RPMI8226 (cell line): ENCODE measurements around the gene GPR31.
A peak's percentile ranks its signal among the peaks of the same experiment; 100 is the strongest.

ENCODE experiments used
- DNase-seq: peaks from one replicate; pipeline ENCODE4 v3.0.0-alpha.2; 2015

Gene GPR31

DNA sequence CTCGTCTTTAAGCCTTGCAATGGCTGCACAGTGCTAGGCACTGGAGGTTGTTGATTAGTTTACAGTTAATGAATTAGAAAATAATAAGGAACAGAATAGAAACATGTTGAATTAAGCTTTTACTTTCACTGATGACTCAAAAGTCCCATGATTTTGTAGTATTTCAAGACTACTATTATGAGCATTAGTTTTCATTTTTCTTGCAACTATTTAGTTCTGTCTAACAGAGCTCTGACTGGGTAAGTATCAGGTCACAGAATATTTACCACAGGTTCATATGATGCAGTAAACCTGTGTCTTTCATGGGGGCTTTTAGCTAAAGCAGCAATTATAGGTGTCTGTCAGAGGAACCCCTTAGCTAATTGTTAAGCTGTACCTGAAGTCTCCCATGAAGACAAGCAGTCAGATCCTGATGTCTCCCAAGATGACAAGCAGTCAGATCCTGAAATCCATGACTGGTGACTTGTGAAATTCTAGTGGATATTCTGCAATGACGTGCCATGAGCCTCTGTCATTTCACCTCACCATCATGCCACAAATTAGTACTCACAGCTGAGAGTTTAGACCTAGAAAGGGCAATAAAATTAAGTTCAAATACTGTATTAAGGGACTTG is 8.2 kb upstream of the GPR31 start:
- DNase-seq = no peak

DNA sequence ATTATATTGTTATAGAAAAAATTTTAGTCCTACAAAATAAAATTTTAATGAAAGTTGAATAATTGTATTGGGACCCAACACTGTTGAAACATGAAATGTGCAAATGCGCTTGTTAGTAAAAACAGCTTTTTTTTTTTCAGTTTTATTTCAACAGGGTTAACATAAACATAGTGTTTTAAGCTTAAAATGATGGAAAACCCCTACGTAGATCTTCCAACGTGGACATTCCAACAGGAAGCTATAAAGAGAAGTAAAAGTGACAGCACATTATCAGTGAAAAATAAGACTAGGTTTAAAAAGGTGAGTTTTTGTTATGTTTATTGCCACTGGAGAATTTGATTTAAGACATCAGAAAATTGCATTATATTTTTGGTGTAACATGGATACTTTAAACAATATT is 6.5 kb upstream of the GPR31 start:
- no peak for DNase-seq

DNA sequence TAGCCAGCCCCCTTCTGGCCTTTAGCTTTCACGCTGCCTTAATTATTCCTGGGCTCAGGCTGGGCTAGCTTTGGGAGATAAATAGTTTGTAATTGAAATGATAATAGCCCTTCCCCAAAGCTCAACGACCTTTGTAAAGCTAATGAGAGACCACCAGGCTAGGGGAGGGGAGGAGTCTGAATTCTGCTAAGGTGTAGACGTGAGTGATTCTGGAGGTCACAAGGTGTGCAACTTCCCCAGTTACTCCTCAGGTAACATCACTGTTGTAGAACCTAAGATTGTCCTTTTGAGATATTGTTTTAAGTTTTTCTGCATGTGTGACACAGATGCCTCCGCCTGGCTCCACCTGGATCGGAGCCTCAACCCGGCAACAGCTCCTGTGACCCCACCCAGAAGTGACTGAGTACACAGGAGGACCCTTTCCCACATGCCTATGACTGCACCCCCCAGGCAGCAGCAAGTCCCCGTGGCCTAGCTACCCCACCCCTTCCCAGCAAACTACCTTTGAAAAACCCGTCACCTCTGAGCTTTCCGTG is 5.8 kb upstream of the GPR31 start:
- no peak for DNase-seq

DNA sequence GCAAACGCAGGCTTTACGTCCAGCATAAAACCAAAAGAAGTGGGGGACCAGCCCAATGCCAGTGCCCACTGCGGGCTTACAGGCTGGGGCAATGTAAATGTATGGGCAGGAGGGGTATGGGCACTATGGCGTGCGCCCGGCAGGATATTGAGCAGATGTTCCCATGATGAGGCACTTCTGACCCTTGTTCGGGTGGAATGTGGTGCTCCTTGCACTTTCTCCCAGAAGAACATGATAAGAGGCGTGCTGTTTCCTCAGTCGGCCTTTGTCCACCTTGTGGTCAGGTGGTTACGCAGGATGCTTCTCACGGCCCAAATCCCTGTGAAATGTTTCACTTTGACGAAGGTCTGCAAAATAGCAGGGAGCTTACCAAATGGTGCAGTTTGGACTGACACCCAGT is 4.8 kb upstream of the GPR31 start:
- DNase-seq = no peak

DNA sequence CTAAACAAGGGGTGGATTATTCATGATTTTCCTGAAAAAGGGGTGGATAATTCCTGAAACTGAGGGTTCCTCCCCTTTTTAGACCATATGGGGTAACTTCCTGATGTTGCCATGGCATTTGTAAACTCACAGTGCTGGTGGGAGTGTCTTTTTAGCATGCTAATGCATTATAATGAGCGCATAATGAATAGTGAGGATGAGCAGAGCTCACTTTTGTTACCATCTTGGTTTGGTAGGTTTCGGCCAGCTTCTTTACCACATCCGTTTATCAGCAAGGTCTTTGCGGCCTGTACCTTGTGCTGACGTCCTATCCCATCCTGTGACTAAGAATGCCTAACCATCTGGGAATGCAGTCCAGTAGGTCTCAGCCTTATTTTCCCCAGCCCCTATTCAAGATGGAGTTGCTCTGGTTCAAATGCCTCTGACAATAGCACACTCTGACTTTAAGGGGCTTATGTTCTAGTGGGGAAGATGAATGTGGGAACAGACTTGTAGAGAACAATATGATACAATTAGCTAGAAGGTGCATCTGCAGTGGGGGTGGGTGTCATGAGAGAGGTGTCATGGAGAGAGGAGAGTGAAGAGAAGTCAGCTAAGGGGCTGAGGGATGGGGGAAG is 4.2 kb upstream of the GPR31 start:
- no peak for DNase-seq

DNA sequence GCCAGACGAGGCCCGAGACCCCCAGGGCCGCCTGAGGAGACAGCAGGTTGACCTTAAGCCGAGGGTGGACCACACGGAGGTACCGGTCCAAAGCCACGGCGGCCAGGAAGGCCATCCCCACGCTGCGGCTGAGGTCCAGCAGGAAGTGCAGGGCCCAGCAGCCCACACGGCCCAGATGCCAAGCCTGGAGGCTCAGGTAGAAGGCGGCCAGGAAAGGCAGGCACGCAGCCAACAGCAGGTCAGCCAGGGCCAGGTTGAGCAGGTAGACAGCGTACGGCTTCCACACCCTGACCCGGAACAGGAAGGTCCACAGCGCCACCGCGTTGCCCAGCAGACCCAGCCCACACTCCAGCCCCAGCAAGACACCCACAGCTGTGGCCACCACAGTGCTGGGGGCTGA is 366 bp downstream of the GPR31 start:
- no peak for DNase-seq

DNA sequence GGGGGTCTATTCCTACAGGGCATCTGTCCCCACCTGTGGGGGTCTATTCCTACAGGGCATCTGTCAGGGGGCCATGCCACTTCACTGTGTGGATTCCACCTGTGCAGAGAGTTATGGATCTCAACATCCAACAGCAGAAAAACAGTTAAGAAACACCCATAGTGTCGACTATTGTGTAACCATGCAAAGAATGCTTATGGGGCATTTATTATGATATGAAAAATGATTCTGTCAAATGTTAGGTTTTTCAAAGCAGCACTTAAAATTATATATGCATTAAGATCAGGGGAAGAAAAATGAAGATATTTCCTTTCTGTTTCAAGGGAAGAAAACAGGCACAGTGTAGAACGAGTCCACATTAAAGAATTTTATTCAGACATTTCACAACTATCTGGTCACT is 2.9 kb downstream of the GPR31 start:
- DNase-seq = no peak

DNA sequence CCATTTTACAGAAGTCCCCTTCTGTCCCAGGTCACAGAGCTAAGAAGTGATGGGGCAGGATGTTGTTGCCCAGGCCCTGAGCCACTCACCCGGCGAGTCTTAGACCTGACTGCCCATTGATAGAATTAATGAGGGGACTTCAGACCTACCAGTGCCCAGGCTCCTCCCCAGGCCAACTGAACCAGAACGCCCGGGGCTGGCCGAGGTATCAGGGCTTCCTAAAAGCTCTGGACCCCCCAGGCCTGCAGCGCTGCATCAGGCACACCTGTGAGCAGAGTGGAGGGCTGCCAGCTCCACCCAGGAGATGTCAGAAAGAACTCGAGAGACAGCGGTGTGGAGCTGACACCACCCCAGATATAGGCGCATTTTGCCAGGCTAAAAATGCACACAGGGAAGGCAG is 3.5 kb downstream of the GPR31 start:
- DNase-seq = no peak

DNA sequence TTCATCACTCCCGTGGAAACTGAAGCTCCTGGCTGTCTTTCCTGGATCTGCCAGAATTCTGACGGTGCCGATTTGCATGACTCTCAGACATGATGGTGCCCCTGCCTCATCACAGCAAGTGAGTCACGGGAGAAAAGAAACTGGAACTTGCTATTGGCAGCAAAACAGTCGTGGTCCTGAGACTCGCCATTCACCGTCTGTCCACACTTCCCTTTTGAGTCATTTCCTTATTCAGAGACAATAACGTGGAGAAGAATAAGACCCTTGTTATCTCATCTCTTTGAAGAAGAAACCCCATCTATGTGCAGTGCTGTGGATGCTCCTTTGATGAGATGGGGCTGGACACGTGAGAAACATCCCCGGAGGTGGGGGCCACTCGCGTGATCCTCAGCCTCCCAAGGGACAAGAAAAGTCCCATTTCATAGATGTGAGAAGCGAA is 4.2 kb downstream of the GPR31 start:
- DNase-seq = peak; percentile 40

DNA sequence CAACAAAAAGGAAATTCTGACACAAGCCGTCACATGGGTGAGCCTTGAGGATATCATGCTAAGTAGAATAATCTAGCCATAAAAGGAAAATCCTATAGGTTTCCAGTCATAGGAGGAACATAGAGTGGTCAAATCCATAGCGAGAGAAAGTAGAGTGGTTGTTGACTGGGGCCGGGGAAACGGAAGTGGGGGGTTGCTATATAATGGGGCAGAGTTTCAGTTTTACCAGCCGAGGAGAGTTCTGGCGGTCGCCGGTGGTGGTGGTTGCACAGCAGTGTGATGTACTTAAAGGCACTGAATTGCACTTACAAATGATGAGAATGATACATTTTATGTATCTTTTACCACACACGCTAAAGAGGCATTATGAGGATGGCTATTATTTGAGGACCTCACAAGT is 4.9 kb downstream of the GPR31 start:
- peak; percentile 21 for DNase-seq

DNA sequence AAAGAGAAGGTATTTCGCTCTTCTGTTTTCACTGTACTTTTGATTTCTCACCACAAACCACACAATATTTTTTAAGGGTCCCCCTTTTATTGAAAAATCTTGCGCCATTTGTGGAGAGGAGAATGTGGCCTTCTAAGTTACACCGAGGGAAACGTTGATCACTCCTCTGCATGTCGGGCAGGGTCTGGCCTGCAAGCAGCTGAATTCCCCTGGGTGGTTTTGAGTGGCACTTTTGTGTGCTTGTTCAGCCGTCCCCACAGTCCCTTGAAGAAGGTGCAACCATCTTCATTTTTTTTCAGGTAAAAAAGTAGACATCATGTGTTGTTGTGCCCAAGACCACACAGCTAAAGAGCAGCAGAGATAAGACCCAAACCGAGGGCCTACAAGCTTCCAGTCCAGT is 6.1 kb downstream of the GPR31 start:
- DNase-seq = no peak

DNA sequence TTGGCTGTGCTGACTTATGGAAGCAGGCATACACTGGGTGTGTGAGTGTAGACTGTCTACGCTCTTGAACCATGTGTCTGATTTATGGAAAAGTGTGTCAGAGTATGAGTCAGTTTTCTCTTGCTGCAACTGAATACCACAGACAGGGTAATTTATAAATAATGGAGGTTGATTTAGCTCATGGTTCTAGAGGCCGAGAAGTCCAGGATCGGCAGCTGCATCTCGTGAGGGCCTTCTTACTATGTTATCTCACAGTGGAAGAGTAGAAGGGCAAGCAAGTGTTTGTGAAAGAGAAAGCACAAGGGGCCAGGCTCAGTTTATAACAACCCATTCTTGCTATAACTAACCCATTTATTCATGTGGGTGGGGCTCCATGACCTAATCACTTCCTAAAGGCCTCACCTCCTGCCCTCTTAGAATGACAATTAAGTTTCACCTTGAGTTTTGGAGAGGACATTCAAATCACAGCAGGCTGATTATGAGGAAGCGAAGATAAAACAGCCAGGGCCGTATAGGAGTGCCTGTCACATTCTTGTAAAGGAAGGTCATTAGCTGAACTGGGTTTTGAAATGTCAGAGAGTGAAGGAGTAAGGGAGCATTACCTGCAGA is 6.7 kb downstream of the GPR31 start:
- DNase-seq = no peak

DNA sequence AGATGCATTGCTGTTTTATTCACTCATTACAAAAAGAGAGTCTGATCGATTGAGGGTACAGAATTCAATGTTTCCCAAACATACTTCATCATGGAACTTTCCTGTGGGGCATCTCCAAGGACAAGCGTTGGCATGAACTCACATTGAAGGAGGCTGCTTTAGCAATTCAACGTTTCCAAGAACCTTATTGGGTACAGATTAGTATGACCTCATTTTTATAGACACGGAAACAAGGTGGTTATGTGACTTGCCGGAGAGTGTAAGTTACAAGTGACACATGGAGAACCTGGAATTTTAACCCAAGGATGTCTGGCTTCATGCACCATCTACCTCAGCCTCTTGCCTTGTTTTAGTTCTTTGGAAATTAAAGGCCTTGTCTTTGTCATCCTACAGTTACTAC is 8.8 kb downstream of the GPR31 start:
- DNase-seq = no peak

DNA sequence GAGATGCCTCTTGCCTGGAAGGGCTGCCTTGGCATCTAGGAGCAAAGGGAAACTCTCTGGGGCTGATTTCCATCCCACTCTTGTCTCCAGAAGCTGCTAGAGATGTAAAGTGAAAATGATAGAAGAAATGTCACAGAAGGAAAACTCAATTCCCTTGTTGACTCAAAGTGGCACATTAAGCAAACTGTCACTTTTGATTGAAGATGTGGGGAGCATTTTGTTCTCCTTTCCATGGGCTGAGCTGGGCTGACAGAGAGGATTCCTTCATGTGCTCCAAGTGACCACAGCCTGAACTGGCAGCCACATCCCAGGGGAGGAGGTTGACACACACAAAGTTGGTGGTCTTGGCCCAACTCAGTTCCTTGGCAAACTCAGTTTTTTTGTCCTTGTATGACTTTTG is 9.8 kb downstream of the GPR31 start:
- no peak for DNase-seq

DNA sequence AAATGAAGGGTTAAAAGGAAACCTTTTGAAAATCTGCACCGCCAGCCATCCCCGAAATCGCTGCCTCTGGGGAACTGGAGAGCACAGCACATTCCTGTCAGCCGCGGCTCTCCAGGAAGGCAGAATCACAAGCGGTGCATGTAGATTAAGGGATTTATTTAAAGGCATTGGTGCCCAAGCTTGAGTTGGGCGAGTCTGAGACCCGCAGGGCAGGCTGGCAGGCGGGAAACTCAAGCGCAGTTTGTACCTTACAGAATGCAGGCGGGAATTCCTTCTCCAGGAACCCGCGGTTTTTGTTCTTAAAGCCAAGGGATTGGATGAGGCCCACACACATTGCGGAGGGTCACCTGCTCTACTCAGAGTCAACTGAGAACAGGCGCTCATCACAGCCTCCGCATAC is 10.8 kb downstream of the GPR31 start:
- peak; percentile 20 for DNase-seq

DNA sequence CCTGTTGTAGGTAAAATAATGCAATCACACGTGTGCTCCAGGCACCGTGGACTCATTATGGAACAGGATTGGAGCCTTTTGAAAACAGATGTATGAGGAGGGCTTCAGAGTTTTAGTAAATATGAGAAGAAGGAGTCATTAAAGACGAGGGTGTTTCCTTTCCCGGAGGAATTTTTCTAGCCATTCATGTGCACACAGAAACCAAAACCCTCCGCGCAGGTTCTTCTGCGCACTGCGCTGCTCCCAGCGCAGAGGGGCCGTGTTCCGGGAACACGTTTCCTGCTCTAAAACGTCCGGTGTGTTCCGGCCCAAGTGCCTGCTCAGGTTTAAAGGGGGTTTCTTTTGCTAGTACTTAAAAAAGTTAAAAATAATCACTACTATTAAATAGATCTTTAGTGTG is 11.6 kb downstream of the GPR31 start:
- DNase-seq = peak; percentile 50

DNA sequence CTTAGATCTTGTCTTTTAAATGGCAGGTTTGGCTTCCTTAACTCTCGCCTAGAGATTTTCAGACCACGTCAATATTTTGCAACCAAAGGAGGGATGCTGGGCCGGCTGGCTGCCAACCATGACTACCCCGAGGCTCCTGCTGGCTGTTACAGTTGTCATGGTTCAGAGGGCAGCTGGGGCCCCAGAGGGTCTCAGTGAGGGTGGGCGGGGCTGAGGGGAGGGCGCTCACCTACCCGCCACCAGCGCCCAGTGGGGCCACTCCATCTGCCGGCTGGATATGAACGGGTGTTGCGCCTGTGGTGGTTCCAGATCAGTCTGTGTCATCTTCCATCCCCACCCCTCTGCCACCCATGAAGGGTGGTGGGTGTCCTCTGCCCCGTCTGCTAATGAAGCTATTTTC is 12.3 kb downstream of the GPR31 start:
- DNase-seq = no peak

DNA sequence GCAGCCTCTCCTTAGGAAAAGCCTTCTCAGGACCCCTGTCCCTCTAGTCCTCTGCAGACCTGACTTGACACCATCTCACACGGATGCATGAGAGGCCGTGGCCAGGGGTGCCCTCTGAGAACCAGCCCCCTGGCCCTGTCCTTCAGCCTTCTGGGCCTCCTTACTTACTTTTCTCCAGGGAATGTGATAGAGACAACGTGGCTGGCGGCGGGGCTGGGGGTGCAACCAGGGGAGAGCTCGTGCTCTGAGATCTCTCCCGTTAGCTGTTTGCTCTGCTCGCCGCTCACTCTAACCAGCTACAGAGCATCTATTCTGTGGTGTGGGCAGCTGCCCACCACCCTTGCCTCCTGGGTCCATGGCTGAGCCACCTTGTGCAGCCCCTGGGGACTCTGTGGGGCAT is 14.7 kb downstream of the GPR31 start:
- no peak for DNase-seq

DNA sequence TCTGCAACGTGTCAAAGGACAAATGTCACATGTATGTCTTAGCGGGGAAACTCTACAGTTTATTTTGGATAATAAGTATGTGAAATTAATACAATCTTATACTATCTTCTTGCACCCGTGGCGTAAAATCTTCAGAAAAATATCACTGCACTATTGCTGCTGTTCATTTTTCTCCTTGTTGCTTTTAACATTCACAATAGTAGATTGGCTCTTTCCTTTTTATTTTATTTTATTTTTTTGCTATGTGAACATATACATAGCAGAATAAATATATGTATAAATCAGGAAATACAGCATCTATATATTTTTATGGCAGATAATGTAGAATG is 15.4 kb downstream of the GPR31 start:
- DNase-seq = no peak

DNA sequence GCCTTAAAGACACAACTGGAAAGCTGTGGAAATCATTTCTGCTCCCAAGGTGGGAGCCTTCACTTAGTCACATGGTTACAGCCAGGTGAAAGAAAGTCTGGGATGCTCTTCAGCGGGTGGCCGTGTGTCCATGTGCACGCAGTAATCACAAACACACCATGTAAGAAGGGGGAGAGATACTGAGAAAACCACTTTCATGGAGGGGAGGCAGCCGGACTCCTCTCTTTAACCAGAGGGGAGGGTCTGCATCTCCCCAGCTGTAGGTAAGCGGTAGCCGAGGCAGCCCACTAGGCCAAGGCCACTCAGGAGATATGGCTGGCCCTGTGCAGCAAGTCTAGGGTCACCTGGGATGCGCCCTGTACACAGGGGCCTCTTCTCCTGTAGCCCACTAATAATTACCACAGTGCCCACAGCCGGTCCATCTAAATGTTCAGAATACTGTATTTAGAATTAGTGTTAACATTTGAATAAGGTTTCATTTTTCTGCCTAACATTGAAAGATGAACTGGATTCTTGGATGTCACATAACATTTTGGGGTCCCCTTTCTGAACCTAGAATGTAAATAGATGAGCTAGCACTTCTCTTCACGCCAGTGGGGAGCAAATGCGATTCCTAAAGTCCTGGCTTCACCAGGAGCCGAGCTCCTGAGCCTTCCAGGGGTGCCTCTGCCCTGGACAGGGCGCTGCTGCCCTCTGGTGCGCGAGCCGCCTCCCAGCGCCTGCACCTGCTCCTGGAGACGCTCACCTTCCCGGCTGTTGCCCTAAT is 15.9 kb downstream of the GPR31 start:
- DNase-seq = peak; percentile 71

DNA sequence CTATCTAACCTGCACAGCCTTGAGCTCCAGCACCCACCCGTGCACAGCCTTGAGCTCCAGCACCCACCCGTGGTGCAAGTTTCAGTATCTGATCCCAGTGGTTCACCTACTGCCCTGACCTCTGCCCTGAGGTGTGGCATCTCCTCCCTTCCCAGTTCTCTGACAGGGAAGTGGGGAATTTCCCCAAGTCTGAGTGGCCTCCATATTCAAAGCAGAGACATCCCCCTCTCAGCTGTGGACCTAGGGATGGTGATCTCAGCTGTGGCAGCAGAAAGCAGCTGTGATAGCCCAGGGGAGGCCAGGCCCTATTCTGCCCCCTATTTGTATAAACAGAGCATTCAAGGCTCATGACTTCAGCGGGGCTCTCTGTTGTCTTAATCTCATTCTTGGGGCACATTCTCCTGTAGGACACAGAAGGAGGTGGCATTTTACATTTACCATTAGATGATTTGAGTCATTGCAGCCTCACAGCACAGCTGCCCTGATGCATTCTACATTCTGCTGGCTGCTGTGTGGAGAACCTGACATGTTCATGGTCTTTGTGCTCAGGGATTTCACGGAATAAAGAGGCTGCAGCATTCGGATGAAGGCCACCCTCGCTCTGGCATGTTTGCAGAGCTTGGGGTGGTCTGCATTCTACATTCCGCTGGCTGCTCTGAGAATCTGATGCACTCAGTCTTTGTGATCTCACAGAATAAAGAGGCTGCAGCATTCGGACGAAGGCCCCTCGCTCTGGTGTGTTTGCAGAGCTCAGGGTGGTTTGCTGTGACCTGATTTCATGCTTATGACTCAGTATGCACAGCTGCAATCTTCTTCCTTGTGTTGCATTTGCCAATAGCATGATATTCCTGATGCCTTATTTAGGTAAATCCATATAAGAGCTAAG is 16.9 kb downstream of the GPR31 start:
- no peak for DNase-seq

DNA sequence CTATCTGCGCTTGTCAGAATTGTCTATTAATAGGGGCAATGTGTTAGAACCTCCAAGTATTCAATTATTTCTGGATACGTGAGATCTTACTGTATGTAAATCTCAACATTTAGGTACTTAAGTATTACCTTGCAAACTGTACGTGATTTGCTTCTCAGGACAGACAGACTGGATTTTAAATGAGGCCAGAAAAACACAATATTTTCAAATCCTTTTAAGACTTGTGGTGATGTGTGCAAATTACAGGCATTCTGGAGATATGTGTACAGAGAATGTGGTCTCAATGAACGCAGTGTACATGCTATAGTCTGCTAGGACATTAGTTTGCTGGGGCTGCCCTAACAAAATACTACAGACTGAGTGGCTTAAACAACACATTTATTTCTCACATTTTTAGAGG is 18.0 kb downstream of the GPR31 start:
- DNase-seq = no peak

DNA sequence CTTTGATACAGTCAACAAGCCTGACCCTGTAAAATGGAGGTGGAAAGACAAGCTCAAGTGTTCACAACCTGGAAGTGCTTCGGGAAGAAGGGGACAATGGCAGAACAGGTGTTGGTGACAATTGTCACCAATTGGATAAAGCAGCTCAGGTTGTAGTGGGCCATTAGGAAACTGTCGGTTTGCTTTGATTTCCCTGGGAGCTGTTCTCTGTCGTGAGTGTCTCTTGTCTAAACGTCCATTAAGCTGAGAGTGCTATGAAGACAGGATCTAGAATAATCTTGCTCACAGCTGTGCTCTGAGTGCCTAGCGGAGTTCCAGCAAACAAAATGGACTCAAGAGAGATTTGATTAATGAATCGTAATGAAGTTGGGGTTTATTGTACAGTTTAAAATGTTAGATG is 19.9 kb downstream of the GPR31 start:
- no peak for DNase-seq
